Central memory CD8-positive, alpha-beta T cell (primary cell): ENCODE data around the gene CNTNAP2.

ENCODE experiments used
- ATAC-seq: fragments of 150-1000 bp; cut with Tn5 transposase; replicated peaks from 2 replicates; pipeline ENCODE4 v1.10.0; 2022; ENCODE audit warnings: mild to moderate bottlenecking, moderate FRiP score, moderate number of reproducible peaks; ENCODE audit not compliant: poor library complexity, severe bottlenecking; ENCODE audit errors: extremely low read depth
- DNase-seq, 2 donors: peaks; one replicate each; pipeline ENCODE4 v3.0.0; 2021; ENCODE audit warnings: low spot score in 2 of 2
- H3K27ac Mint-ChIP-seq: one replicate; pipeline ENCODE4 v1.8.0; 2022; ENCODE audit warnings: low read depth, mild to moderate bottlenecking, moderate library complexity, mixed read lengths
- H3K27me3 Mint-ChIP-seq: one replicate; pipeline ENCODE4 v1.8.0; 2022; ENCODE audit warnings: mixed read lengths
- H3K36me3 Mint-ChIP-seq: one replicate; pipeline ENCODE4 v1.8.0; 2022; ENCODE audit warnings: mild to moderate bottlenecking, moderate library complexity, mixed read lengths; ENCODE audit not compliant: insufficient read depth
- H3K4me1 Mint-ChIP-seq: one replicate; pipeline ENCODE4 v1.8.0; 2022; ENCODE audit warnings: mixed read lengths
- H3K4me3 Mint-ChIP-seq: one replicate; pipeline ENCODE4 v1.8.0; 2022; ENCODE audit warnings: mild to moderate bottlenecking, moderate library complexity, mixed read lengths
- H3K9me3 Mint-ChIP-seq: one replicate; pipeline ENCODE4 v1.8.0; 2022; ENCODE audit warnings: mixed read lengths

Gene CNTNAP2

GRCh38 chr7:147412782-147413556 lies 1296.4 kb downstream of the CNTNAP2 start:
- no peak for ATAC-seq
- Mint-ChIP-seq H3K36me3 (peaks cover under 1% of the 10 kb centered on the region), H3K4me3 (no peak overlapping the region), H3K4me1 (no peaks in the 10 kb centered on the region), H3K27me3 (no peaks in the 10 kb centered on the region), H3K27ac (no peak overlapping the region), H3K9me3 (peaks cover 33% of the 10 kb centered on the region)
- DNase-seq, result no peak

DNA sequence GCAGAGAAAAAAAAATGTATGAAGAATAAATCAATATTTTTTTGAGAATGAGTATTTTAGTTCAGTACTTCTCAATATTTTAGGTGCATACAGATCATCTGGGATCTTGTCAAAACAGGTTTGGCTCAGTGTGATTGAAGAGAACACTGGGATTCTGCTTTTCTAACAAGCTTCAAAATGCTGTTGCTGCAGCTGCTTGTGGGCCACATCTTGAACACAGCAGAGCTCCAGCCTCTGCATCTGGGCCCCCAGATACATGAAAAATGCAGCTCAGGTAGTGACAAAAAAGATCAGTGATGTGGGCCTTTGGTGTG lies 1296.9 kb downstream of the CNTNAP2 start:
- ATAC-seq (no peak), DNase-seq (no peak)
- Mint-ChIP-seq H3K9me3 (peaks cover 29% of the 10 kb centered on the region), H3K27me3 (no peaks in the 10 kb centered on the region), H3K27ac (no peak overlapping the region), H3K36me3 (no peaks in the 10 kb centered on the region), H3K4me1 (no peaks in the 10 kb centered on the region), H3K4me3 (no peak overlapping the region)

DNA sequence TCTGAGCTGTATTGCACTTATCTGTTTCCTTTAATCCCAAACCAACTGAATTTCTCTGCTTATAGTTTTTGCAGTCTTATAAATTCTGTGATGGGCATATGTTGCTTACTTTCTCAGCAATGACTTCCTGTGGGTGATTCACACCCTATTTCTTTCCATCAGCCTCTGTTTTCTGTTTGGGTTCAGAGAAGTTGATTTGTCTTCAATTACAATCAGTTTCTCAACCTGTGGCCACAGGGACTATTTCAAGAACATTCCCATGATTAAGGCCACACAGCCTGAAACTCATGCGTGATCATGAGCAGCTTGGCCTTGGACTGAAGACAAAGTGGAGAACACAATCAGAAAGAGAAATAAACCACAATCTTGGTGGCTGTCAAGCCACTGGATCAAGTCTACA lies 1299.4 kb downstream of the CNTNAP2 start:
- peaks cover 23% of the 10 kb centered on the region for H3K9me3 Mint-ChIP-seq
- H3K36me3 Mint-ChIP-seq, result no peaks in the 10 kb centered on the region
- DNase-seq, result no peak
- H3K4me1 Mint-ChIP-seq, result no peaks in the 10 kb centered on the region
- ATAC-seq, result no peak
- no peak overlapping the region for H3K27ac Mint-ChIP-seq
- no peak overlapping the region for H3K4me3 Mint-ChIP-seq
- H3K27me3 Mint-ChIP-seq, result no peaks in the 10 kb centered on the region

GRCh38 chr7:147418966-147419365 lies 1302.4 kb downstream of the CNTNAP2 start:
- Mint-ChIP-seq H3K27me3 (no peaks in the 10 kb centered on the region), H3K36me3 (no peaks in the 10 kb centered on the region), H3K27ac (no peak overlapping the region), H3K9me3 (peaks cover 17% of the 10 kb centered on the region), H3K4me1 (no peaks in the 10 kb centered on the region), H3K4me3 (no peak overlapping the region)
- DNase-seq (no peak), ATAC-seq (no peak)

GRCh38 chr7:147423875-147424274 lies 1307.3 kb downstream of the CNTNAP2 start:
- ATAC-seq (no peak), DNase-seq (no peak)
- no peaks in the 10 kb centered on the region for H3K4me1 Mint-ChIP-seq
- no peaks in the 10 kb centered on the region for H3K27me3 Mint-ChIP-seq
- H3K9me3 Mint-ChIP-seq, result peaks cover 5% of the 10 kb centered on the region
- H3K36me3 Mint-ChIP-seq, result no peaks in the 10 kb centered on the region
- H3K27ac Mint-ChIP-seq, result no peak overlapping the region
- no peak overlapping the region for H3K4me3 Mint-ChIP-seq

DNA sequence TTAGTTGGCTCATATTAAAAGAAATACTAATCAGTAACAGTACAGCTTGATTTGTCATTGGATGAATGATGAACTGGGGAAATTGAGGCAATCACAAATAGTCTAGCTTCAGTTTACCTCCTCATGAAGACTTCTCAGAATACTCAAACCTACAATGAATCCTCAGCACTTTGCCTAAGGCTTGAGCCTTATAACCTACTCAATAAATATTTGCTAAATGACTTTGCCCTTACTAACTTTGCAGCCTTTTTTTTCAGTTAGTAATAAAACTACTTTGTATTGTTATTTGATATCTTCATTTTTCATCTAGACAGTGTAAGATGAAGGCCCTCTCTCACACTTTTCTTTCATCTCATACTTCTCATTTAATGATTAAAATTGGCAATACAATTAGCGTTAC lies 1311.5 kb downstream of the CNTNAP2 start:
- Mint-ChIP-seq H3K36me3 (no peaks in the 10 kb centered on the region), H3K4me1 (no peaks in the 10 kb centered on the region), H3K4me3 (no peak overlapping the region), H3K9me3 (peaks cover 21% of the 10 kb centered on the region), H3K27me3 (no peaks in the 10 kb centered on the region), H3K27ac (no peak overlapping the region)
- ATAC-seq (no peak), DNase-seq (no peak)

DNA sequence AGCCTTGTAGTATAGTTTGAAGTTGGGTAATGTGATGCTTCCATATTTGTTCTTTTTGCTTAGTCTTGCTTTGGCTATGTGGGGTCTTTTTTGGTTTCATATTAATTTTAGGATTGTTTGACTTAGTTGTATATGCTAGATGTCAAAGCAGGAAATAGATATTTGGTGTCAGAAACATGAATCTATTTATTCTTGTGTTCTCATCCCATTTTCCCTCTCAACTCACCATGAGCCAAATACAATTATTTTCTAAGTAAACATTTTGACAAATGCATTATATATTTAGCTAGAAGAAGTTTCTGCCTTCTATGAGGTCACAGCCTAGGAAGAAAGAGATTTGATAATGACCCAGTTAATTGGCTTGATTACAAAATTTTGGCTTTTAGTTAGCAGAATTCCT lies 1313.4 kb downstream of the CNTNAP2 start:
- H3K9me3 Mint-ChIP-seq, result peaks cover 26% of the 10 kb centered on the region
- no peaks in the 10 kb centered on the region for H3K27me3 Mint-ChIP-seq
- H3K27ac Mint-ChIP-seq, result no peak overlapping the region
- ATAC-seq (no peak), DNase-seq (no peak)
- H3K36me3 Mint-ChIP-seq, result no peaks in the 10 kb centered on the region
- H3K4me3 Mint-ChIP-seq, result no peak overlapping the region
- no peaks in the 10 kb centered on the region for H3K4me1 Mint-ChIP-seq

GRCh38 chr7:147432079-147432478 lies 1315.5 kb downstream of the CNTNAP2 start:
- H3K4me3 Mint-ChIP-seq, result no peak overlapping the region
- H3K27ac Mint-ChIP-seq, result no peak overlapping the region
- no peaks in the 10 kb centered on the region for H3K36me3 Mint-ChIP-seq
- ATAC-seq, result no peak
- peaks cover 26% of the 10 kb centered on the region for H3K9me3 Mint-ChIP-seq
- no peak for DNase-seq
- no peaks in the 10 kb centered on the region for H3K4me1 Mint-ChIP-seq
- no peaks in the 10 kb centered on the region for H3K27me3 Mint-ChIP-seq

GRCh38 chr7:147432576-147432975 lies 1316.0 kb downstream of the CNTNAP2 start:
- no peak for ATAC-seq
- Mint-ChIP-seq H3K27ac (no peak overlapping the region), H3K9me3 (peaks cover 26% of the 10 kb centered on the region), H3K4me3 (no peak overlapping the region), H3K4me1 (no peaks in the 10 kb centered on the region), H3K36me3 (no peaks in the 10 kb centered on the region), H3K27me3 (no peaks in the 10 kb centered on the region)
- DNase-seq, result no peak

DNA sequence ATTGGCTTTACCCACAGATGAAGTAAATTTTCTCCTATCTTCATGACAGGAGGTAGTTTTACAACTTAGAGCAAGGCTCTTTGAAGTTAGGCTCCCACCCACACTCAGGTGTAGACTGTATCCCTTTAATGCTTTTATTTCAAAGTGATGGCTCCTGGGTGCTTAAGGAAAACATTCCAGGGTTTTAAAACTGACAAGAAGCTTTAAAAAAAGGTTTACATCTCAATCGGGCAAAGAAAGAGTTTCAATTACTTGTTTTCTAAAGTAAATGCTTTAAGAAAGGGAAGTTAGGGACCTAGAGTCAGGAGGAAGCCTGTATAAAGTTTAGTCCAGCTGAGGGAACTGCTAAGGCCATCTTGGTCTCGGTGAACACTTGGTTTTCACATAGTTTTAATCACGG lies 1320.1 kb downstream of the CNTNAP2 start:
- Mint-ChIP-seq H3K27me3 (no peaks in the 10 kb centered on the region), H3K4me3 (no peak overlapping the region), H3K27ac (no peak overlapping the region), H3K9me3 (peaks cover 29% of the 10 kb centered on the region), H3K36me3 (no peaks in the 10 kb centered on the region), H3K4me1 (no peaks in the 10 kb centered on the region)
- DNase-seq (no peak), ATAC-seq (no peak)

DNA sequence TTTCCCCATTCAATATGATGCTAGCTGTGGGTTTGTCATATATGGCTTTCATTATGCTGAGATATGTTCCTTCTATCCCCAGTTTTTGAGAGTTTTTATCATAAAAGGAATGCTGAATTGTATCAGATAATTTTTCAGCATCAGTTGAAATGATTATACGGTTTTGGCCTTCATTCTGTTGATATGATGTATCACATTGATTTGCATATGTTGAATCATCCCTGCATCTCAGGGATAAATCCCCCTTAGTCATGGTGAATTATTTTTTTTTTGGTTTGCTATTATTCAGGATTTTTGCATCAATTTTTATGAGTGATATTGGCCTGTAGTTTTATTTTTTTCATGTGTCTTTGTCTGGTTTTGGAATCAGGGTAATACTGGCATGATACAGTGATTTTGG lies 1321.6 kb downstream of the CNTNAP2 start:
- Mint-ChIP-seq H3K27ac (no peak overlapping the region), H3K4me1 (no peaks in the 10 kb centered on the region), H3K9me3 (peaks cover 32% of the 10 kb centered on the region), H3K27me3 (no peaks in the 10 kb centered on the region), H3K36me3 (no peaks in the 10 kb centered on the region), H3K4me3 (no peak overlapping the region)
- DNase-seq (no peak), ATAC-seq (no peak)

- Mint-ChIP-seq H3K9me3 (peaks cover 41% of the 10 kb centered on the region), H3K4me1 (no peaks in the 10 kb centered on the region), H3K4me3 (no peak overlapping the region), H3K27me3 (no peaks in the 10 kb centered on the region), H3K36me3 (no peaks in the 10 kb centered on the region), H3K27ac (no peak overlapping the region)
- DNase-seq, result no peak
- no peak for ATAC-seq
Observed at GRCh38 chr7:147443942-147444341, 1327.3 kb downstream of the CNTNAP2 start.

GRCh38 chr7:147452816-147453215 lies 1336.2 kb downstream of the CNTNAP2 start:
- no peaks in the 10 kb centered on the region for H3K27me3 Mint-ChIP-seq
- H3K36me3 Mint-ChIP-seq, result peaks cover 2% of the 10 kb centered on the region
- H3K4me3 Mint-ChIP-seq, result no peak overlapping the region
- no peak overlapping the region for H3K27ac Mint-ChIP-seq
- peaks cover 22% of the 10 kb centered on the region for H3K9me3 Mint-ChIP-seq
- DNase-seq, result no peak
- no peaks in the 10 kb centered on the region for H3K4me1 Mint-ChIP-seq
- no peak for ATAC-seq
